Left cardiac atrium (tissue), 4 donors: Measurements from ENCODE around the gene DOHH. TPM values are rescaled to one million over a fixed set of nuclear protein-coding genes. Genes with fewer than 3 reads are reported as not detected.
"Not testable (repeated sequence)": the region's sequence is repeated elsewhere in the genome, so short reads cannot be mapped to it uniquely, and the experiment has no call there.

Experiments used
- ATAC-seq, 2 donors: fragments of 200-7000 bp; cut with Tn5 transposase; one replicate each; pipeline ENCODE4 v1.9.1; 2020; ENCODE audit warnings: mild to moderate bottlenecking in 2 of 2, moderate library complexity in 2 of 2
- DNase-seq: peaks from one replicate; pipeline ENCODE4 v3.0.0-alpha.2; 2020
- intact Hi-C, 2 donors: fragments of 100-400 bp; cut with DNase I; formaldehyde crosslinking; loops; one replicate each; pipeline versions ENCODE4 v1.14.1 to v1.15.1; 2022 to 2023
- total RNA-seq, 2 donors: library from RNA; stranded (reverse); fragmentation: NEBNext Ultra II Directional; extraction: Animal tissue kit (Norgen Biotek cat#: 25700); gene quantifications; one replicate each; pipeline ENCODE4 v1.2.1, GENCODE V29; 2021
- donor health status: DM: no; HTN: yes; CAD: no.
- donor health status: DM: no; HTN: yes; CAD: no; lungs with severe emphysema.
- donor health status: DM: yes; HTN: yes; CAD: no.
- donor health status: Dilated cardiomyopathy.

The DOHH gene
- total RNA-seq, 2 donors from 2014 or later = 10.4 to 13.2 TPM

- no peak for DNase-seq
- no peak for ATAC-seq
- intact Hi-C loops = no loop called here
Observed at GRCh38 chr19:3456925-3457527, 43.4 kb downstream of the DOHH start.

- intact Hi-C loops = no loop called here
- no peak for ATAC-seq
- DNase-seq = no peak
Observed at GRCh38 chr19:3455960-3456601, 44.4 kb downstream of the DOHH start.

GRCh38 chr19:3455393-3455955 lies 45.0 kb downstream of the DOHH start:
- intact Hi-C loops = no loop called here
- DNase-seq (no peak), ATAC-seq (no peak)

- ATAC-seq (no peak), DNase-seq (no peak)
- intact Hi-C loops = no loop called here
Observed at GRCh38 chr19:3454656-3455392, 45.6 kb downstream of the DOHH start.

- ATAC-seq = no peak
- intact Hi-C loops = no loop called here
- no peak for DNase-seq
Observed at GRCh38 chr19:3453840-3454239, 46.6 kb downstream of the DOHH start.

GRCh38 chr19:3452942-3453214 lies 47.6 kb downstream of the DOHH start:
- intact Hi-C loops, ATAC-seq, DNase-seq: not testable (repeated sequence)

GRCh38 chr19:3452171-3452941 lies 48.1 kb downstream of the DOHH start:
- DNase-seq = no peak
- intact Hi-C loops = no loop called here
- ATAC-seq = no peak

- intact Hi-C loops = no loop called here
- ATAC-seq = no peak
Observed at GRCh38 chr19:3451451-3451866, 49.0 kb downstream of the DOHH start.

GRCh38 chr19:3450796-3451411 lies 49.6 kb downstream of the DOHH start:
- intact Hi-C loops = no loop called here
- peak; percentile 64 to 92 for ATAC-seq
- DNase-seq = peak; percentile 87

More at GRCh38 chr19:3451451-3451866, 49.0 kb downstream of the DOHH start:
- no peak for DNase-seq

- intact Hi-C loops = no loop called here
- DNase-seq (no peak), ATAC-seq (no peak)
Observed at GRCh38 chr19:3448616-3449334, 51.7 kb downstream of the DOHH start.

- intact Hi-C loops, DNase-seq, ATAC-seq: not testable (repeated sequence)
Observed at GRCh38 chr19:3446657-3447056, 53.8 kb downstream of the DOHH start.

- DNase-seq (no peak), ATAC-seq (no peak)
- intact Hi-C loops = no loop called here
Observed at GRCh38 chr19:3444695-3445234, 55.7 kb downstream of the DOHH start.

GRCh38 chr19:3443840-3444694 lies 56.4 kb downstream of the DOHH start:
- ATAC-seq (peak; percentile 69 to 75), DNase-seq (peak; percentile 83)
- intact Hi-C loops = no loop called here

- intact Hi-C loops = no loop called here
- DNase-seq = no peak
- no peak for ATAC-seq
Observed at GRCh38 chr19:3442487-3443071, 57.9 kb downstream of the DOHH start.

- intact Hi-C loops = no loop called here
- ATAC-seq (no peak), DNase-seq (no peak)
Observed at GRCh38 chr19:3441986-3442329, 58.5 kb downstream of the DOHH start.

GRCh38 chr19:3441089-3441985 lies 59.1 kb downstream of the DOHH start:
- ATAC-seq = no peak

More at GRCh38 chr19:3441089-3441985, 59.1 kb downstream of the DOHH start:
- no peak for DNase-seq
- intact Hi-C loops = no loop called here
